Renal cortical epithelial cell (primary cell): Measurements from ENCODE around the gene MEGF6. TPM values are rescaled to one million over a fixed set of nuclear protein-coding genes. Genes with fewer than 3 reads are reported as not detected.

Experiments used
- DNase-seq: peaks from one replicate; pipeline ENCODE4 v3.0.0-alpha.2; 2011; ENCODE audit warnings: low read depth
- total RNA-seq: library from RNA; depleted of rRNA; stranded (reverse); fragments of >200 nt; gene quantifications from 2 replicates; pipeline ENCODE4 v1.2.3, GENCODE V29; 2014

Gene MEGF6
- total RNA-seq, 1 donor from 2014 or later: 5.7 TPM

GRCh38 chr1:3520419-3521378 is 90.6 kb downstream of the MEGF6 start:
- DNase-seq: no peak

DNA sequence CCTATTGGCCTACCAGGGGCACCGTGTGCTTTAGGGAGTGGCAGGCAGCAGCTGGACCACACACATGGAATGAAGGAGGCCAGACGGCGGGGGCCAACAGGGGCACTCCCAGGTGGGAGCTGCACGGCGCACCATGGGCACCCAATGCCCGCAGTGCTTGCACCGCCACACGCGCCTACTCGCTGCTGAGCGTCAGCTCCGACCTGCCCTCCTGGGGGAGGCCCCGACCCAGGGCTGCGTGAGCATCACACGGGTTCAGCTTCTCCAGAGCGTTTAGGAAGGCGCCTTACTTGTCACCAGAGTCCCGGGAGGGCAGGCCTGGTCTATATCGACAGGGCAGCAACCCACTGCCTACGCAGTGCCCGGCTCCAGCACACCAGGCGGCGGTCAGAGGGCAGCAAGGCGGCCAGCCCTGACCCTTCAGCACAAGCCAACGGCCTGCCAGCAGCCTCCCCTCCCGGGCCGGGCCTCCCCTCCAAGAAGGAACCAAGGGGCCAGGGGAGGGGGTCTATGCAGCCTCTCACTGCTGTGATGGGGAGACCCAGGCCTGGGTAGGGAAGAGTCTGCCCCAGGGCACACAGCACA is 91.9 kb downstream of the MEGF6 start:
- no peak for DNase-seq

DNA sequence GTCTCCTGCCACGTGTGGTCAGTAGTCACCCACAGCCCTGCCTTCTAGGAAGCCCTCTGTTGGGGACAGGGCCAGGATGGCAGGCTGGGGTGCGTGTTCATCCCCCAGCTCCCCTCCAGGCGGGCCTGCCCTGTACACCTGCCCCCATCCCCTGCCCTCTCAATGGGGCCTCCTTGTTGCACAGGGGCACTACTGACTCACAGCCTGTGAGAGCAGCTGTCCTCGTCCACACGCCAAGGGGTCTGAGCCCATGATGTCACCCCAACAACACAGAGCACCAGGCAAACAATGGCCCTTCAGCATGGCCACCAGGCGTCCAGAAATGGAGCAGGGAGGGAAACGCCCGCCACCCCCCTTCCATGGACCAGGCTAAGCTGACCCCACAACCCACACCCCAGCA is 92.6 kb downstream of the MEGF6 start:
- DNase-seq: no peak

GRCh38 chr1:3518256-3518655 is 93.1 kb downstream of the MEGF6 start:
- DNase-seq: no peak

GRCh38 chr1:3516911-3517675 is 94.2 kb downstream of the MEGF6 start:
- DNase-seq: no peak

DNA sequence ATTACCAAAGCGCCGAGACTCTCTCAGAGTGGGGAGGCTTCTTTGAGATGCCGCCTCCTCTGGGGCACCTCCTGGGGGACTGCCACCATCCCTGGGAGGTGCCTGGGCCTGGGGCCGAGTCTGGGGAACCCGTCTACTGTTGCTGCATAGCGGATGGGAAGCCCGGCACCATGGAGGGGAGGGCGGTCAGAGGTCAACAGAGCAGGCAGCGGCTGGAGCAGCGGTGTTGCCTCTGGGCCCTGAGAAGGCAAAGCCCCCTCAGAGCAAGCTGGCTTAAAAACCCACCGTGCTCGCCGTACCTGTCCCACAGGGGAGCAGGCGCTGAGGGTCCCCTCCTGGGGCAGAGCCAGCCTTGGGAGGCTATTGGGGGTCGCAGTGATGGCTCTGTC is 94.8 kb downstream of the MEGF6 start:
- no peak for DNase-seq

- no peak for DNase-seq
These were observed 95.4 kb downstream of the MEGF6 start for GRCh38 chr1:3515774-3516480.

DNA sequence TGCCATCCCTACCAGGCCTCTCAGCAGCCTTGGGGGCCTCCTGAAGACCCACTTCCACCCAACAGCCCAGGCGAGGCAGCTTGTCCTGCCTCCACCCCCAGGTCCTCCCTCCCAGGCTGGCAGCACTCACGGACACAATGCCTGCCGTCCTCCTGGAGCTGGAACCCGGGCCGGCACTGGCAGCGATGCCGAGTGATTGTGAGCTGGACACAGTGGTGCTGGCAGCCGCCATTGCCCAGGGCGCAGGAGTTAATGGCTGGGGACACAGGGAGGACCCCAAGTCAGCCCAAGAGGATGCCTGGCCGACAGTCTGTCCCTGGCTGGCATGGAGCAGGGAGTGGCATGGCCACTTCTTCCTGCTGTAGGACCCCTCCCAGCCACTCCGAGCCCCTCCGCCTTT is 96.0 kb downstream of the MEGF6 start:
- no peak for DNase-seq

GRCh38 chr1:3514404-3514803 is 96.9 kb downstream of the MEGF6 start:
- no peak for DNase-seq

DNA sequence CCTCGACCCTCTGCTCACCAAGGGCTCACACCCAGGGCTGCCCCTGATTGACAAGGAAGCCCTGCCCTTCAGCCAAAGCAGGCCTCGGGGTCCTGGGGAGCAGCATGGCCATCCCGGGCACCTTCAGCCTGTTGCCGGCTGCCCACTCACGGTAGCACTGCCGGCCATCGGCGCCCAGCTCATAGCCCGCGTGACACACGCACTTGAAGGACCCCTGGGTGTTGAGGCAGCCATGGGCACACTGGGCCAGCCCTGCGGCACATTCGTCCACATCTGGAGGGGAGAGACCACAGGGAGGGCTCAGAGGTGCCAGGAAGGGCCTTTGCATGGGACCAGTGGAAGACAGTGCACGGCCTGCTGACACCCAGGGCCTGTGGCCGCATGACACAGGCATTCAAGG is 99.5 kb downstream of the MEGF6 start:
- DNase-seq: no peak

DNA sequence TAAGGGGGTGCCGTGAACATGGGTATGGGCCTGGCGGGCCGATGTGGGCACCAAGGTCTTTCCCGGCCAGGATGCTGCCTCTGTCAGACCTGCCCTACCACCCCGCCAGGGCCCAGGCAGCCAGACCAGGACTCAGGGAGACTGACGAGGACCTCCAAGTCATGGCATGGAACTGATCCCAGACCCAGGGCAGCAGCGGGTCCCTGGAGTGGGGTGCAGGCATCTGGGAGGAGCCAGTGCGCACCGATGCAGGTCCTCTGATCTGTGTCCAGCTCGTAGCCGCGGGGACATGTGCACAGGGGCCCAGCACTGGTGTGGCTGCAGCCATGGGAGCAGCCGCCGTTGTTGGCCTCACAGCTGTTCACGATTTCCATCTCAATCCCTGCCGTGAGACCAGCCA is 100.0 kb downstream of the MEGF6 start:
- no peak for DNase-seq

DNA sequence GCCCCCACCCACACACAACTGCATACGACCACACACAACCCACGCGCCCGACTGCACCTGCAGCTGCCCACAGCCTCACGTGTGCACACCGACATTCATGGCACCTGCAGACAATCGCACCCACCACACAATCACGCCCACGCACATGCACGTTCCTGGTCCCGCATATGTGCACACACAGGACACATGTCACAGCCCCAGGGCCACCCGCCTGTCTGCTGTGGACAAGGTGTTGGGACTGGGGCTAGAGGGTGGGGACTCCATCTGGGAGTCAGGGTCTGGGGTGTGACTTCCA is 100.4 kb downstream of the MEGF6 start:
- DNase-seq: no peak

DNA sequence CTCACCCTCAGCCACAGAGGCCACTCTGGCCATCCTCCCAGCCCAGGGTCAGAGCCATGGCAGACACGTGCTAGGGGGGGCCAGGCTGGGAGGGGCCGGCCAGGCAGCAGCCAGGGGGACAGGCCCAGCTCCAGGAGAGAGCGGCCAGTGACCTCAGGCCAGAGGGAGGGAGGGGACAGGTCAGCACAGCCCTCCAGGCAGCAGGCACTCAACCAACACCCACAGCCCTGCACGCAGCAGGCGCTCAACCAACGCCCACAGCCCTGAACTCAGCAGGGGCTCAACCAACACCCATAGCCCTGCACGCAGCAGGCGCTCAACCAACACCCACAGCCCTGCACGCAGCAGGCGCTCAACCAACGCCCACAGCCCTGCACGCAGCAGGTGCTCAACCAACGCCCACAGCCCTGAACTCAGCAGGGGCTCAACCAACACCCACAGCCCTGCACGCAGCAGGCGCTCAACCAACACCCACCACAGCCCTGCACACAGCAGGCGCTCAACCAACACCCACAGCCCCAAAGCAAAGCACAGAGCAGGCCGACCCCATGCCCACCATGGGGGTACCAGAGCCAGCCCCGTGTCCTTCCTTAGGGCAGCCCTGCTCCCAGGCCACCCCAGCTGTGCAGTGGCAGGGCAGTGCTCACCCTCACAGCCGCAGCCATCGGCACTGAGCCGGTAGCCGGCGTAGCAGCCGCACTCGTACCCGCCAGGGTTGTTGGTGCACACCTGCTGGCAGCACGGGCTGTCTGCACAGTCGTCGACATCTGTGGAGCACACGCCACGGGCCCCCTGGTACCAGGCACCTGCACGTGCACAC is 101.0 kb downstream of the MEGF6 start:
- no peak for DNase-seq

GRCh38 chr1:3509721-3510120 is 101.6 kb downstream of the MEGF6 start:
- DNase-seq: no peak

DNA sequence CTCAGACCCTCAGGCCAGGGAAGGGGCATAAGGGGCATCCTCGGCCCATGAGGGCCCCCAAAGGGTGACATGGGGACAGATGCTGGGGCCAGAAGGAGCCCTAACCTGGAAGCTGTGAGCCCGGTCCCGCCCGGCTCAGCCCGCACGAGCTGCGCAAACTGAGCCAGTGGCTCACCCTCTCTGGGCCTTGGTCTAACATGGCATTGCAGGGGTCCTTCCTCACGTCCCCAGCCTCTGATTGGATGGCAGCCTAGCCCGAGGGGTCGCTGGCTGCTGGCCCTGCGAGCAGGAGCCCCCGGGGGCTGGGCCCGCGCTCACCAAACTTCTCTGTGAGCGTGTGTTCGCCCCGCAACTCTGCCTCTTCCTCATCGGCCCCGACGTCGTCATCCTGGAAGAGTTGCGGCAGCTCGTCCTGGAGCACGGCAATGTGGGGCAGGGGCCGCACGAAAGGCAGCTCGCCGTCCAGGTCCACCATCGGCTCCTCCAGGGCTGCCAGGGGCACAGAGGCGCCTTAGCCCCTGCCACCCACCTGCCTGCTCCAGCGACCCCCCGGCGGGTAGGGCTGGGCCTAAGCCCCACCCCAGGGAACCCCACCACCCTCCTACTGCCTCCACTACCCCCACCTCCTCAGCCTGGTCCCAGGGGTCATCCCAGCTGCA is 102.4 kb downstream of the MEGF6 start:
- DNase-seq: no peak

DNA sequence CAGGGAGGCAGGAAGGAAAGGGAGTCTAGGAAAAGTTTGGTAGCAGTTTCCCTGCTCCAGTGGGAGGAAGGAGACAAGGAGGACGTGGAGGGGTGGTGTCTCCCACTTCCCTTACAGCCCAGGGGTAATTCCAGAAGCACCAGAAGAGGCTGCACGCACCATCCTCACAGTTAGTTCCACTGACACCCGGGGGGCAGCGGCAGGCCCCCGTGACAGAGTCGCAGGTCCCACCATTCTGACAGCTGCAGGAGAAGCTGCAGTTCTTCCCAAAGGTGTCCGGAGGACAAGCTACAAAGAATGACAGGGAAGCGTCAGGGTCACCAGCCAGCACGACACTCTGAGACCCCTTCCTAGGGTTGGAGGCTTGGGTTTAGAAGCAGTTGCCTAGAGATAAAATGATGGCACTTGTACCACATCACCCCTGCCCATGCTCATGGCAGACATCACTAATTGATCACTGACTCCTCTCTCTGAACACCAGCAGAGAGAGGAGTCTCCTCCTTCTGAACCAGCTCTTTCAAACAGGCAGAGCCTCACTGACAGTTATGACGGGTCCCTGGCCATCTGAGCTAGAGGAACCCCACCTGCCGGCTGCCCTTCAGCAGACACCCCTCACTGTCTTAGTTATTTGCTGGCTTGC is 103.6 kb downstream of the MEGF6 start:
- no peak for DNase-seq

GRCh38 chr1:3506943-3507342 is 104.4 kb downstream of the MEGF6 start:
- no peak for DNase-seq

DNA sequence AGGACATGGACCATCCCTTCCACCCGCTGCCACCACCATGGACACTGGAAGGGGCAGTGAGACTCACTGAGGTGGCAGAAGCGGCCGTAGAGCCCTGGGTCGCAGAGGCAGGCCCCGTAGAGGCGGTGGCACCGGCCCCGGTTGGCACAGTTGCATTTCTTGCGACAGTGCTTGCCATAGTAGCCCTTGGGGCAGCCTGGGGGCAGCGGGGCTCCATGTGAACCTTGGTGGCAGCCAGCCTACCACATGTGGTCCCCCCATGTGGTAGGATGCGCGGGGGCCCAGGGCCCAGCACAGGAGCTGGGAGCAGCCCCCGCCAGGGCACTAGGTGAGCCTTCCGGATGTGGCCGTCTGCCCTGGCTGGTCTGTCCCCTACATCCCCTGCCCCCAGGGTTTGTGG is 105.3 kb downstream of the MEGF6 start:
- DNase-seq: no peak

- no peak for DNase-seq
These were observed 106.1 kb downstream of the MEGF6 start for GRCh38 chr1:3505161-3505560.

DNA sequence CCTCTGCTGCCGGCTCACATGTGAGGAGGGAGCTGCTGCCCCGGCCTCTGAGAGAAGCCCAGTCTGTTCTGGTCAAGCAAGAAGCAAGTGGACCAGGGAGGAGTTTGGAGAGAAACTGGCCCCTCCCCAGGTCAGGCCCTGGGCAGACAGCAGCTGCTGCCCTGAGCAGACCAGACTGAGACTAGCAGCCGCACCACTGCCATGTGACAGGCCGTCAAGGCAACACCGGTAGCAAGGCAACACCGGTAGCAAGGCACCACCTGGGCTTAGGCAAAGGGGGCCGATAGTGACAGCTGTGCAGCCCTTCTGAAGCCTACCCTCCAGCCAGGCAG is 106.5 kb downstream of the MEGF6 start:
- no peak for DNase-seq
